ENCODE results near the gene PGBD1.

PGBD1 gene
- total RNA-seq: 1.7 reads per million

- peak; percentile 6 for DNase-seq
Measured at GRCh38 chr6:28281288-28282064, at the start of gene PGBD1. TSS of gene PGBD1 (plus strand) at chr6:28281572. CDS start at chr6:28283814, 2,242 bp downstream.

GRCh38 chr6:28232785-28233184, 48.6 kb upstream of the PGBD1 start:
- no peak for DNase-seq

GRCh38 chr6:28235912-28236452, 45.4 kb upstream of the PGBD1 start:
- DNase-seq: no peak

- DNase-seq: no peak
Measured at GRCh38 chr6:28239636-28240035, 41.7 kb upstream of the PGBD1 start.

- no peak for DNase-seq
Measured at GRCh38 chr6:28240471-28240870, 40.9 kb upstream of the PGBD1 start.

GRCh38 chr6:28243946-28244345, 37.4 kb upstream of the PGBD1 start:
- no peak for DNase-seq

- DNase-seq: no peak
Measured at GRCh38 chr6:28245206-28245941, 36.0 kb upstream of the PGBD1 start.

- no peak for DNase-seq
Measured at GRCh38 chr6:28248916-28249315, 32.5 kb upstream of the PGBD1 start.

- no peak for DNase-seq
Measured at GRCh38 chr6:28250747-28251146, 30.6 kb upstream of the PGBD1 start.

- DNase-seq: no peak
Measured at GRCh38 chr6:28251661-28252008, 29.7 kb upstream of the PGBD1 start.

- DNase-seq: peak; percentile 73
Measured at GRCh38 chr6:28252009-28252975, 29.1 kb upstream of the PGBD1 start, which contains the start of gene ZKSCAN4. TSS of gene ZKSCAN4 (minus strand) at chr6:28252269. CDS start at chr6:28251980, 289 bp downstream.

- DNase-seq: no peak
Measured at GRCh38 chr6:28254121-28254519, 27.3 kb upstream of the PGBD1 start.

- no peak for DNase-seq
Measured at GRCh38 chr6:28257042-28257441, 24.3 kb upstream of the PGBD1 start.

- DNase-seq: no peak
Measured at GRCh38 chr6:28258877-28259777, 22.2 kb upstream of the PGBD1 start, which contains the start of gene NKAPL. TSS of gene NKAPL (plus strand) at chr6:28259297. CDS start at chr6:28259372, 75 bp downstream.

GRCh38 chr6:28263922-28264321, 17.4 kb upstream of the PGBD1 start:
- DNase-seq: no peak

- no peak for DNase-seq
Measured at GRCh38 chr6:28264834-28265401, 16.5 kb upstream of the PGBD1 start.

- no peak for DNase-seq
Measured at GRCh38 chr6:28266563-28266961, 14.8 kb upstream of the PGBD1 start.

GRCh38 chr6:28266962-28267694, 14.2 kb upstream of the PGBD1 start, which contains the start of gene ZSCAN26:
TSS of gene ZSCAN26 (plus strand) at chr6:28267143. CDS start at chr6:28271920, 4,777 bp downstream.
- DNase-seq: peak; percentile 73

GRCh38 chr6:28267695-28268059, 13.7 kb upstream of the PGBD1 start:
- DNase-seq: no peak

GRCh38 chr6:28269492-28269891, 11.9 kb upstream of the PGBD1 start:
- DNase-seq: no peak
